ENCODE data around the gene VSTM2L.
"Not testable (repeated sequence)": the region's sequence is repeated elsewhere in the genome, so short reads cannot be mapped to it uniquely, and the experiment has no call there.

The VSTM2L gene

DNA sequence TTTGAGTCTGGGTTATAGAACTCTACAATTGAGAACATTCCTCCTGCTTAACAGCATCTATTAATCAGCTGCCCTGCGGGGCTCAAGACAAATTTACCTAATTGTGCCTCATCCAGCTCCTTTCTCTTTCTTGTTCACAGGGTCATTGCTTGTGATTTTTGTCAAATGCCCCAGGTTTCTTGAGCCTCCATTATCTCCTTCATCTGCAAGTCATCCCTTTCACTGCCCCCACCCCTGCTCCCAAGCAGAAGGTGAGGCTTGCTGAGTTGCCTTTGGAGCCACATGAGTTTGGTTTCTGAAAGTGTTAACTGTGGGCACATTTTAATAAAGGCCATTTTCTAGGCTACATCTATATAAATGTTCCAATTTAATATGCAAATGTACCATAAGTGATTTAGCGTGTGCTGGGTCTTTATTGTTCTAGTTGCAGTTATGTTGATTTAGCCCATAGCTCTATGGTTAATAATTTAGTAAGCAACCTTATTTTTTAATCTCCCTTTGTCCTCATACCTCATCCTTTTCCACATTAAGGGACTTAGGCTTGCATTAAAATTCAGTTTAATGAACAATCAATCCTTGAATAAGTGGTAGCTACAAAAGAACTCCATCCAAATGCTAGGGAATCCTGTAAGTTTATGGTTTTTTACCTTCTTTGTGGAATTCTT is 56.1 kb downstream of the VSTM2L start:
- ATAC-seq, result no peak
- TF ChIP-seq ZFP30 (CRISPR knock-in tag; IDR thresholded peaks at IDR 0.05) (no peak), RARB (CRISPR knock-in tag; IDR thresholded peaks at IDR 0.05) (no peak), ESRRG (CRISPR knock-in tag; IDR thresholded peaks at IDR 0.05) (no peak), ZNF8 (CRISPR knock-in tag; IDR thresholded peaks at IDR 0.05) (no peak), BACH2 (CRISPR knock-in tag; IDR thresholded peaks at IDR 0.05; ENCODE audit: borderline replicate concordance) (no peak), CSDC2 (CRISPR knock-in tag; IDR thresholded peaks at IDR 0.05) (no peak), ZNF70 (CRISPR knock-in tag; IDR thresholded peaks at IDR 0.05) (no peak), GLIS3 (CRISPR knock-in tag; IDR thresholded peaks at IDR 0.05) (no peak), SNAI2 (CRISPR knock-in tag; IDR thresholded peaks at IDR 0.05) (no peak), ZFP3 (CRISPR knock-in tag; IDR thresholded peaks at IDR 0.05) (no peak), TOX (CRISPR knock-in tag; IDR thresholded peaks at IDR 0.05; ENCODE audit: borderline replicate concordance) (no peak), ARNTL (CRISPR knock-in tag; IDR thresholded peaks at IDR 0.05; ENCODE audit: borderline replicate concordance, low read depth) (no peak)
- TF ChIP-seq, protein P1, sequence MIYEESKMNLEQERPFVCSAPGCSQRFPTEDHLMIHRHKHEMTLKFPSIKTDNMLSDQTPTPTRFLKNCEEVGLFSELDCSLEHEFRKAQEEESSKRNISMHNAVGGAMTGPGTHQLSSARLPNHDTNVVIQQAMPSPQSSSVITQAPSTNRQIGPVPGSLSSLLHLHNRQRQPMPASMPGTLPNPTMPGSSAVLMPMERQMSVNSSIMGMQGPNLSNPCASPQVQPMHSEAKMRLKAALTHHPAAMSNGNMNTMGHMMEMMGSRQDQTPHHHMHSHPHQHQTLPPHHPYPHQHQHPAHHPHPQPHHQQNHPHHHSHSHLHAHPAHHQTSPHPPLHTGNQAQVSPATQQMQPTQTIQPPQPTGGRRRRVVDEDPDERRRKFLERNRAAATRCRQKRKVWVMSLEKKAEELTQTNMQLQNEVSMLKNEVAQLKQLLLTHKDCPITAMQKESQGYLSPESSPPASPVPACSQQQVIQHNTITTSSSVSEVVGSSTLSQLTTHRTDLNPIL (CRISPR knock-in tag; IDR thresholded peaks at IDR 0.05; ENCODE audit: low read depth), result no peak
- TF ChIP-seq, protein P2, sequence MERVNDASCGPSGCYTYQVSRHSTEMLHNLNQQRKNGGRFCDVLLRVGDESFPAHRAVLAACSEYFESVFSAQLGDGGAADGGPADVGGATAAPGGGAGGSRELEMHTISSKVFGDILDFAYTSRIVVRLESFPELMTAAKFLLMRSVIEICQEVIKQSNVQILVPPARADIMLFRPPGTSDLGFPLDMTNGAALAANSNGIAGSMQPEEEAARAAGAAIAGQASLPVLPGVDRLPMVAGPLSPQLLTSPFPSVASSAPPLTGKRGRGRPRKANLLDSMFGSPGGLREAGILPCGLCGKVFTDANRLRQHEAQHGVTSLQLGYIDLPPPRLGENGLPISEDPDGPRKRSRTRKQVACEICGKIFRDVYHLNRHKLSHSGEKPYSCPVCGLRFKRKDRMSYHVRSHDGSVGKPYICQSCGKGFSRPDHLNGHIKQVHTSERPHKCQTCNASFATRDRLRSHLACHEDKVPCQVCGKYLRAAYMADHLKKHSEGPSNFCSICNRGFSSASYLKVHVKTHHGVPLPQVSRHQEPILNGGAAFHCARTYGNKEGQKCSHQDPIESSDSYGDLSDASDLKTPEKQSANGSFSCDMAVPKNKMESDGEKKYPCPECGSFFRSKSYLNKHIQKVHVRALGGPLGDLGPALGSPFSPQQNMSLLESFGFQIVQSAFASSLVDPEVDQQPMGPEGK (CRISPR knock-in tag; IDR thresholded peaks at IDR 0.05; ENCODE audit: borderline replicate concordance), result no peak
- TF ChIP-seq, protein P3, sequence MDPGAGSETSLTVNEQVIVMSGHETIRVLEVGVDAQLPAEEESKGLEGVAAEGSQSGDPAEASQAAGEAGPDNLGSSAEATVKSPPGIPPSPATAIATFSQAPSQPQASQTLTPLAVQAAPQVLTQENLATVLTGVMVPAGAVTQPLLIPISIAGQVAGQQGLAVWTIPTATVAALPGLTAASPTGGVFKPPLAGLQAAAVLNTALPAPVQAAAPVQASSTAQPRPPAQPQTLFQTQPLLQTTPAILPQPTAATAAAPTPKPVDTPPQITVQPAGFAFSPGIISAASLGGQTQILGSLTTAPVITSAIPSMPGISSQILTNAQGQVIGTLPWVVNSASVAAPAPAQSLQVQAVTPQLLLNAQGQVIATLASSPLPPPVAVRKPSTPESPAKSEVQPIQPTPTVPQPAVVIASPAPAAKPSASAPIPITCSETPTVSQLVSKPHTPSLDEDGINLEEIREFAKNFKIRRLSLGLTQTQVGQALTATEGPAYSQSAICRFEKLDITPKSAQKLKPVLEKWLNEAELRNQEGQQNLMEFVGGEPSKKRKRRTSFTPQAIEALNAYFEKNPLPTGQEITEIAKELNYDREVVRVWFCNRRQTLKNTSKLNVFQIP (CRISPR knock-in tag; IDR thresholded peaks at IDR 0.05; ENCODE audit: borderline replicate concordance, low read depth), result no peak

DNA sequence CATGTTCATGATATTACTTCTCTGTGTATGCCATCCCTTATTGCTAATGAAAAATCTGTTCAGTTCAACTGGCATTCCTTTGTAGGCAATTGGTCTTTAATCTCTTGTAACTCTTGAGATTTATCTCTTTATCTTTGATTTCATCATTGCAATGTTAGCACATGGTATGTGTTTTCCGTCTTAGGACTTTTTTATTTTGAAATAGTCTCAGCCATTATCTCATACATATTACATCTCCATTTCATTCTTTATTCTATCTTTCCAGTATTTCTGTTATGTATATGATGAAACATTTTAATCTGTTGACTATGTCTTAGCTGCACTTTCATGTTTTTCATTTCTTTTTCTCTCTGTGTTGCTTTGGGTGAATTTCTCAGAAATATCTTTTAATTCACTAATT is 58.1 kb downstream of the VSTM2L start:
- ATAC-seq, result no peak
- TF ChIP-seq ZNF565 (CRISPR knock-in tag; conservative IDR thresholded peaks at IDR 0.05; ENCODE audit: low read depth), result no peak
- no peak for TF ChIP-seq ZFP30 (CRISPR knock-in tag; IDR thresholded peaks at IDR 0.05)
- TF ChIP-seq ARNTL (CRISPR knock-in tag; IDR thresholded peaks at IDR 0.05; ENCODE audit: borderline replicate concordance, low read depth), result no peak

DNA sequence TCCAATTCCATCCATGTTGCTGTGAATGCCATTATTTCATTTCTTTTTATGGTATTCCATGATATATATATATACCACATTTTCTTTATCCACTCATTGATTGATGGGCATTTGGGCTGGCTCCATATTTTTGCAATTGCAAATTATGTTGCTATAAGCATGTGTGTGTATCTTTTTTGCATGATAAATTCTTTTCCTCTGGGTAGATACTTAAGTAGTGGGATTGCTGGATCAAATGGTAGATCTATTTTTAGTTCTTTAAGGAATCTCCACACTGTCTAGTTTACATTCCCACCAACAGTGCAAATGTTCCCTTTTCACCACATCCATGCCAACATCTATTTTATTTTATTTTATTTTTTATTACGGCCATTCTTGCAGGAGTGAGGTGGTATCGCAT is 60.6 kb downstream of the VSTM2L start:
- not testable (repeated sequence) for ATAC-seq

DNA sequence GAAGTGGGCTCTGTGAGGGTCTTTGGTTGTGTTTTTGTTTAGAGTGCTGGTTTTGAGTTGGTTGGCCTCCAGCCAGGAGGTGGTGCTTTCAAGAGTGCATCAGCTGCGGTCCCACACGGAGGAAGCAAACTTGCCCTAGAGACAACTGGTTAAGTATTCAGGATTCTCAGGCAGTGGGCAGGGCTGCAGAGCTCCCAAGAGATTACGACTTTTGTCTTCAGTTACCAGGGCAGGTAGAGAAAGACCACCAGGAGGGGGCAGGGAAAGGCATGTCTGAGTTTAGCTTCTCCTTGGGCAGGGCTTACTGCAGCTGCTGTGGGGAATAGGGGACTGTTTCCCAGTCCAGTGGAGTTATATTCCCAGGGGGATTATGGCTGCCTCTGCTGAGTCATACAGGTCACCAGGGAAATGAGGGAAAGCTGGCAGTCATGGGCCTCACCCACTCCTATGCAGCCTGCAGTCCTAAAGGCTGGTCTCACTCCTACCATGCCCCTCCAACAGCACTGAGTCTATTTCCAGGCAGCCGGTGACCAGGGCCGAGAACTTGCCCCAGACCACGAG is 66.0 kb downstream of the VSTM2L start:
- TF ChIP-seq, protein P1 (CRISPR knock-in tag; IDR thresholded peaks at IDR 0.05; ENCODE audit: low read depth), result no peak
- no peak for TF ChIP-seq ZNF8 (CRISPR knock-in tag; IDR thresholded peaks at IDR 0.05)
- no peak for TF ChIP-seq ISL1 (CRISPR knock-in tag; IDR thresholded peaks at IDR 0.05)
- TF ChIP-seq BACH2 (CRISPR knock-in tag; IDR thresholded peaks at IDR 0.05; ENCODE audit: borderline replicate concordance), result no peak
- TF ChIP-seq ZNF565 (CRISPR knock-in tag; conservative IDR thresholded peaks at IDR 0.05; ENCODE audit: low read depth), result no peak
- TF ChIP-seq ZFP30 (CRISPR knock-in tag; IDR thresholded peaks at IDR 0.05), result no peak
- TF ChIP-seq, protein P4, sequence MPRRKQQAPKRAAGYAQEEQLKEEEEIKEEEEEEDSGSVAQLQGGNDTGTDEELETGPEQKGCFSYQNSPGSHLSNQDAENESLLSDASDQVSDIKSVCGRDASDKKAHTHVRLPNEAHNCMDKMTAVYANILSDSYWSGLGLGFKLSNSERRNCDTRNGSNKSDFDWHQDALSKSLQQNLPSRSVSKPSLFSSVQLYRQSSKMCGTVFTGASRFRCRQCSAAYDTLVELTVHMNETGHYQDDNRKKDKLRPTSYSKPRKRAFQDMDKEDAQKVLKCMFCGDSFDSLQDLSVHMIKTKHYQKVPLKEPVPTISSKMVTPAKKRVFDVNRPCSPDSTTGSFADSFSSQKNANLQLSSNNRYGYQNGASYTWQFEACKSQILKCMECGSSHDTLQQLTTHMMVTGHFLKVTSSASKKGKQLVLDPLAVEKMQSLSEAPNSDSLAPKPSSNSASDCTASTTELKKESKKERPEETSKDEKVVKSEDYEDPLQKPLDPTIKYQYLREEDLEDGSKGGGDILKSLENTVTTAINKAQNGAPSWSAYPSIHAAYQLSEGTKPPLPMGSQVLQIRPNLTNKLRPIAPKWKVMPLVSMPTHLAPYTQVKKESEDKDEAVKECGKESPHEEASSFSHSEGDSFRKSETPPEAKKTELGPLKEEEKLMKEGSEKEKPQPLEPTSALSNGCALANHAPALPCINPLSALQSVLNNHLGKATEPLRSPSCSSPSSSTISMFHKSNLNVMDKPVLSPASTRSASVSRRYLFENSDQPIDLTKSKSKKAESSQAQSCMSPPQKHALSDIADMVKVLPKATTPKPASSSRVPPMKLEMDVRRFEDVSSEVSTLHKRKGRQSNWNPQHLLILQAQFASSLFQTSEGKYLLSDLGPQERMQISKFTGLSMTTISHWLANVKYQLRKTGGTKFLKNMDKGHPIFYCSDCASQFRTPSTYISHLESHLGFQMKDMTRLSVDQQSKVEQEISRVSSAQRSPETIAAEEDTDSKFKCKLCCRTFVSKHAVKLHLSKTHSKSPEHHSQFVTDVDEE (CRISPR knock-in tag; IDR thresholded peaks at IDR 0.05), result no peak
- TF ChIP-seq, protein P5, sequence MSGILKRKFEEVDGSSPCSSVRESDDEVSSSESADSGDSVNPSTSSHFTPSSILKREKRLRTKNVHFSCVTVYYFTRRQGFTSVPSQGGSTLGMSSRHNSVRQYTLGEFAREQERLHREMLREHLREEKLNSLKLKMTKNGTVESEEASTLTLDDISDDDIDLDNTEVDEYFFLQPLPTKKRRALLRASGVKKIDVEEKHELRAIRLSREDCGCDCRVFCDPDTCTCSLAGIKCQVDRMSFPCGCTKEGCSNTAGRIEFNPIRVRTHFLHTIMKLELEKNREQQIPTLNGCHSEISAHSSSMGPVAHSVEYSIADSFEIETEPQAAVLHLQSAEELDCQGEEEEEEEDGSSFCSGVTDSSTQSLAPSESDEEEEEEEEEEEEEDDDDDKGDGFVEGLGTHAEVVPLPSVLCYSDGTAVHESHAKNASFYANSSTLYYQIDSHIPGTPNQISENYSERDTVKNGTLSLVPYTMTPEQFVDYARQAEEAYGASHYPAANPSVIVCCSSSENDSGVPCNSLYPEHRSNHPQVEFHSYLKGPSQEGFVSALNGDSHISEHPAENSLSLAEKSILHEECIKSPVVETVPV (CRISPR knock-in tag; IDR thresholded peaks at IDR 0.05), result no peak
- no peak for TF ChIP-seq ESRRG (CRISPR knock-in tag; IDR thresholded peaks at IDR 0.05)
- no peak for ATAC-seq
